Astrocyte (in vitro differentiated cells and primary cell): ENCODE data around the gene HOXD11. TPM values are rescaled to one million over a fixed set of nuclear protein-coding genes. Genes with fewer than 3 reads are reported as not detected.
A peak's percentile ranks its signal among the peaks of the same experiment; 100 is the strongest.

Experiments
- DNase-seq: peaks from one replicate; pipeline ENCODE4 v3.0.0-alpha.2; 2010; ENCODE audit warnings: low read depth
- FAIRE-seq: peaks from 2 replicates; lab custom pipeline; 2011; peaks lifted over from hg19 to GRCh38; lab: Jason Lieb, UNC
- H2AFZ ChIP-seq: 2 replicates; pipeline ENCODE4 v1.6.0; 2012; ENCODE audit warnings: low read depth, low read length, inconsistent platforms
- H3K27ac ChIP-seq: 2 replicates; pipeline ENCODE4 v1.5.1; 2011; ENCODE audit warnings: low read depth, low read length, inconsistent platforms
- H3K27me3 ChIP-seq: 2 replicates; pipeline ENCODE4 v1.6.0; 2011; ENCODE audit warnings: low read length, inconsistent platforms; ENCODE audit not compliant: insufficient read depth
- H3K36me3 ChIP-seq: 2 replicates; pipeline ENCODE4 v1.5.1; 2011; ENCODE audit warnings: low read length, inconsistent platforms; ENCODE audit not compliant: insufficient read depth
- H3K4me1 ChIP-seq: 2 replicates; pipeline ENCODE4 v1.5.1; 2011; ENCODE audit warnings: low read length, inconsistent platforms; ENCODE audit not compliant: insufficient read depth
- H3K4me2 ChIP-seq: 2 replicates; pipeline ENCODE4 v1.6.0; 2012; ENCODE audit warnings: low read length, inconsistent platforms
- H3K4me3 ChIP-seq: 2 replicates; pipeline ENCODE4 v1.5.1; 2011; ENCODE audit warnings: low read depth, mild to moderate bottlenecking, low read length, inconsistent platforms; ENCODE audit not compliant: insufficient read depth
- H3K79me2 ChIP-seq: 2 replicates; pipeline ENCODE4 v1.6.0; 2012; ENCODE audit warnings: mild to moderate bottlenecking, low read length, inconsistent platforms; ENCODE audit not compliant: insufficient read depth
- H3K9ac ChIP-seq: 2 replicates; pipeline ENCODE4 v1.6.0; 2012; ENCODE audit warnings: mild to moderate bottlenecking, low read length, inconsistent platforms
- H3K9me3 ChIP-seq: 2 replicates; pipeline ENCODE4 v1.5.1; 2012; ENCODE audit warnings: low read depth, mild to moderate bottlenecking, low read length, inconsistent platforms; ENCODE audit not compliant: insufficient read depth
- H4K20me1 ChIP-seq: 2 replicates; pipeline ENCODE4 v1.6.0; 2012; ENCODE audit warnings: low read length, inconsistent platforms; ENCODE audit not compliant: insufficient read depth
- H3K27ac Mint-ChIP-seq: one replicate; pipeline ENCODE4 v1.8.0; 2021; ENCODE audit warnings: mild to moderate bottlenecking, mixed read lengths; ENCODE audit not compliant: unreplicated experiment
- H3K27me3 Mint-ChIP-seq: one replicate; pipeline ENCODE4 v1.8.0; 2021; ENCODE audit warnings: low read depth, mixed read lengths; ENCODE audit not compliant: unreplicated experiment
- H3K36me3 Mint-ChIP-seq: one replicate; pipeline ENCODE4 v1.8.0; 2021; ENCODE audit warnings: low read depth, mixed read lengths; ENCODE audit not compliant: unreplicated experiment
- H3K4me1 Mint-ChIP-seq: one replicate; pipeline ENCODE4 v1.8.0; 2021; ENCODE audit warnings: low read depth, mixed read lengths; ENCODE audit not compliant: unreplicated experiment
- H3K4me3 Mint-ChIP-seq: one replicate; pipeline ENCODE4 v1.8.0; 2021; ENCODE audit warnings: mild to moderate bottlenecking, moderate library complexity, mixed read lengths; ENCODE audit not compliant: unreplicated experiment
- H3K9me3 Mint-ChIP-seq: one replicate; pipeline ENCODE4 v1.8.0; 2021; ENCODE audit warnings: mild to moderate bottlenecking, mixed read lengths; ENCODE audit not compliant: unreplicated experiment
- CTCF ChIP-seq: IDR thresholded peaks from 2 replicates; pipeline ENCODE4 v1.5.1; 2011; ENCODE audit warnings: low read depth, mild to moderate bottlenecking, inconsistent platforms, low read length, moderate library complexity; ENCODE audit not compliant: insufficient read depth
- EZH2 ChIP-seq: IDR thresholded peaks from 2 replicates; pipeline ENCODE4 v1.6.1; 2012; ENCODE audit warnings: mild to moderate bottlenecking, low read length, inconsistent platforms; ENCODE audit not compliant: insufficient read depth
- total RNA-seq: library from RNA; stranded (reverse); gene quantifications from 2 replicates; pipeline ENCODE4 v1.2.1, GENCODE V29; 2021

HOXD11 gene
- total RNA-seq, 1 donor from 2014 or later: not detected

GRCh38 chr2:176129813-176130146, 22.7 kb downstream of the HOXD11 start:
- Mint-ChIP-seq H3K27me3 (peaks cover 83% of the 10 kb centered on the region), H3K27ac (no peak overlapping the region)

GRCh38 chr2:176130147-176130956, 23.3 kb downstream of the HOXD11 start:
- peak overlapping the region; percentile 68 for H3K27ac Mint-ChIP-seq
- H3K4me2 ChIP-seq: peak overlapping the region; percentile 72
- peaks cover 90% of the 10 kb centered on the region for H3K27me3 ChIP-seq

More at GRCh38 chr2:176129813-176130146, 22.7 kb downstream of the HOXD11 start:
- H3K4me3 ChIP-seq: no peak overlapping the region
- H3K36me3 ChIP-seq: no peaks in the 10 kb centered on the region
- no peaks in the 10 kb centered on the region for H3K9me3 ChIP-seq
- no peaks in the 10 kb centered on the region for H4K20me1 ChIP-seq
- FAIRE-seq: no peak
- TF ChIP-seq CTCF: no peak
- peak; percentile 12 for TF ChIP-seq EZH2
- H3K4me2 ChIP-seq: peak overlapping the region; percentile 72
- no peaks in the 10 kb centered on the region for H3K4me1 ChIP-seq
- H3K27me3 ChIP-seq: peaks cover 91% of the 10 kb centered on the region
- H3K4me1 Mint-ChIP-seq: peaks cover 3% of the 10 kb centered on the region
- H3K27ac ChIP-seq: no peak overlapping the region
- H3K79me2 ChIP-seq: no peaks in the 10 kb centered on the region
- H3K9me3 Mint-ChIP-seq: peaks cover 16% of the 10 kb centered on the region
- no peak overlapping the region for H2AFZ ChIP-seq
- no peak overlapping the region for H3K9ac ChIP-seq
- DNase-seq: no peak
- H3K36me3 Mint-ChIP-seq: no peaks in the 10 kb centered on the region
- peak overlapping the region; percentile 27 for H3K4me3 Mint-ChIP-seq

More at GRCh38 chr2:176130147-176130956, 23.3 kb downstream of the HOXD11 start:
- H3K27ac ChIP-seq: no peak overlapping the region
- Mint-ChIP-seq H3K4me3 (peak overlapping the region; percentile 17), H3K36me3 (no peaks in the 10 kb centered on the region), H3K9me3 (peaks cover 22% of the 10 kb centered on the region), H3K4me1 (peaks cover 3% of the 10 kb centered on the region), H3K27me3 (peaks cover 83% of the 10 kb centered on the region)
- no peaks in the 10 kb centered on the region for H4K20me1 ChIP-seq
- peak; percentile 92 for TF ChIP-seq EZH2
- TF ChIP-seq CTCF: no peak
- no peaks in the 10 kb centered on the region for H3K4me1 ChIP-seq
- DNase-seq (no peak), FAIRE-seq (no peak)
- H3K36me3 ChIP-seq: no peaks in the 10 kb centered on the region
- H3K9ac ChIP-seq: no peak overlapping the region
- no peak overlapping the region for H2AFZ ChIP-seq
- no peak overlapping the region for H3K4me3 ChIP-seq
- H3K79me2 ChIP-seq: no peaks in the 10 kb centered on the region
- no peaks in the 10 kb centered on the region for H3K9me3 ChIP-seq
